WTC11 (cell line): ENCODE results near the gene TMEM120B. TPM values are rescaled to one million over a fixed set of nuclear protein-coding genes. Genes with fewer than 3 reads are reported as not detected.

Source experiments
- ATAC-seq: fragments of 200-7000 bp; cut with Tn5 transposase; 2 replicates; pipeline ENCODE4 v1.10.0; 2021; ENCODE audit warnings: mild to moderate bottlenecking, moderate library complexity
- CTCF ChIA-PET: fragments of 300-600 bp; sonication (Branson Sonifier 250); formaldehyde crosslinking; loops from one replicate; lab custom pipeline; 2021; ENCODE audit warnings: antibody characterized with exemption; lab: Charles Lee
- POLR2A ChIA-PET: fragments of 350-600 bp; sonication (Branson Sonifier 250); formaldehyde crosslinking; loops from one replicate; lab custom pipeline; 2021; ENCODE audit warnings: antibody characterized with exemption; lab: Charles Lee
- DNase-seq: peaks from one replicate; pipeline ENCODE4 v3.0.0; 2021; ENCODE audit warnings: low spot score
- H3K27ac Mint-ChIP-seq: 2 replicates; pipeline ENCODE4 v1.8.0; 2021; ENCODE audit warnings: mixed read lengths
- H3K27me3 Mint-ChIP-seq: 2 replicates; pipeline ENCODE4 v1.8.0; 2021; ENCODE audit warnings: low read depth, mild to moderate bottlenecking, moderate library complexity, mixed read lengths
- H3K36me3 Mint-ChIP-seq: 2 replicates; pipeline ENCODE4 v1.8.0; 2021; ENCODE audit warnings: mixed read lengths
- H3K4me1 Mint-ChIP-seq: 2 replicates; pipeline ENCODE4 v1.8.0; 2022; ENCODE audit warnings: mixed read lengths
- H3K4me3 Mint-ChIP-seq: 2 replicates; pipeline ENCODE4 v1.8.0; 2021; ENCODE audit warnings: mild to moderate bottlenecking, moderate library complexity, mixed read lengths
- H3K9me3 Mint-ChIP-seq: 2 replicates; pipeline ENCODE4 v1.8.0; 2021; ENCODE audit warnings: mixed read lengths
- ATF2 ChIP-seq: sonication (generic); formaldehyde crosslinking; IDR thresholded peaks from 2 replicates; pipeline ENCODE4 v1.8.1; 2022; ENCODE audit warnings: low read depth, missing genetic modification reagents, borderline replicate concordance
- ATF6 ChIP-seq: sonication (generic); formaldehyde crosslinking; IDR thresholded peaks from 2 replicates; pipeline ENCODE4 v1.8.1; 2023; ENCODE audit warnings: mild to moderate bottlenecking, missing genetic modification reagents
- E2F1 ChIP-seq: sonication (generic); formaldehyde crosslinking; IDR thresholded peaks from 2 replicates; pipeline ENCODE4 v1.8.0; 2022; ENCODE audit warnings: mild to moderate bottlenecking, missing genetic modification reagents
- E2F5 ChIP-seq: sonication (generic); formaldehyde crosslinking; IDR thresholded peaks from 2 replicates; pipeline ENCODE4 v1.8.1; 2022; ENCODE audit warnings: mild to moderate bottlenecking, moderate library complexity, missing genetic modification reagents
- ERG ChIP-seq: fragments of 250-450 bp; sonication (Bioruptor Pico); IDR thresholded peaks from 2 replicates; pipeline ENCODE4 v1.8.0; 2021; ENCODE audit warnings: mild to moderate bottlenecking
- ESRRA ChIP-seq: sonication (generic); formaldehyde crosslinking; IDR thresholded peaks from 2 replicates; pipeline ENCODE4 v1.8.1; 2022; ENCODE audit warnings: mild to moderate bottlenecking, missing genetic modification reagents, borderline replicate concordance
- FOXK1 ChIP-seq: sonication (generic); formaldehyde crosslinking; IDR thresholded peaks from 2 replicates; pipeline ENCODE4 v1.8.0; 2022; ENCODE audit warnings: mild to moderate bottlenecking, moderate library complexity, missing genetic modification reagents
- FOXP4 ChIP-seq: sonication (generic); formaldehyde crosslinking; IDR thresholded peaks from 2 replicates; pipeline ENCODE4 v1.8.0; 2022; ENCODE audit warnings: mild to moderate bottlenecking, missing genetic modification reagents
- IRF1 ChIP-seq: sonication (generic); formaldehyde crosslinking; IDR thresholded peaks from 2 replicates; pipeline ENCODE4 v1.8.0; 2023; ENCODE audit warnings: missing genetic modification reagents
- IRF2 ChIP-seq: sonication (generic); formaldehyde crosslinking; IDR thresholded peaks from 2 replicates; pipeline ENCODE4 v1.8.0; 2022; ENCODE audit warnings: low read depth, missing genetic modification reagents, borderline replicate concordance
- JUN ChIP-seq: sonication (generic); formaldehyde crosslinking; IDR thresholded peaks from 2 replicates; pipeline ENCODE4 v1.8.0; 2023; ENCODE audit warnings: mild to moderate bottlenecking, missing genetic modification reagents
- MAX ChIP-seq: sonication (generic); formaldehyde crosslinking; IDR thresholded peaks from 2 replicates; pipeline ENCODE4 v1.8.0; 2022; ENCODE audit warnings: mild to moderate bottlenecking, missing genetic modification reagents
- MYBL2 ChIP-seq: sonication (generic); formaldehyde crosslinking; IDR thresholded peaks from 2 replicates; pipeline ENCODE4 v1.8.1; 2023; ENCODE audit warnings: mild to moderate bottlenecking, moderate library complexity, missing genetic modification reagents
- NFE2L1 ChIP-seq: sonication (generic); formaldehyde crosslinking; IDR thresholded peaks from 2 replicates; pipeline ENCODE4 v1.8.1; 2023; ENCODE audit warnings: missing genetic modification reagents
- NR2C2 ChIP-seq: sonication (generic); formaldehyde crosslinking; IDR thresholded peaks from 2 replicates; pipeline ENCODE4 v1.8.0; 2022; ENCODE audit warnings: mild to moderate bottlenecking, missing genetic modification reagents
- NR3C1 ChIP-seq: sonication (generic); formaldehyde crosslinking; conservative IDR thresholded peaks from 2 replicates; pipeline ENCODE4 v1.8.1; 2023; ENCODE audit warnings: low read depth, mild to moderate bottlenecking, missing genetic modification reagents
- SMAD3 ChIP-seq: sonication (generic); formaldehyde crosslinking; IDR thresholded peaks from 2 replicates; pipeline ENCODE4 v1.8.0; 2022; ENCODE audit warnings: missing genetic modification reagents, mild to moderate bottlenecking, borderline replicate concordance
- USF1 ChIP-seq: sonication (generic); formaldehyde crosslinking; IDR thresholded peaks from 2 replicates; pipeline ENCODE4 v1.8.0; 2022; ENCODE audit warnings: mild to moderate bottlenecking, missing genetic modification reagents
- ZNF263 ChIP-seq: sonication (generic); formaldehyde crosslinking; IDR thresholded peaks from 2 replicates; pipeline ENCODE4 v1.8.1; 2022; ENCODE audit warnings: low read depth, mild to moderate bottlenecking, moderate library complexity, missing genetic modification reagents
- ZNF416 ChIP-seq: fragments of 250-450 bp; sonication (Bioruptor Pico); IDR thresholded peaks from 2 replicates; pipeline ENCODE4 v1.9.0; 2021; ENCODE audit warnings: mild to moderate bottlenecking, inconsistent platforms
- ZNF425 ChIP-seq: fragments of 250-450 bp; sonication (Bioruptor Pico); conservative IDR thresholded peaks from 2 replicates; pipeline ENCODE4 v1.9.0; 2021; ENCODE audit warnings: mild to moderate bottlenecking
- ZNF671 ChIP-seq: fragments of 250-450 bp; sonication (Bioruptor Pico); IDR thresholded peaks from 2 replicates; pipeline ENCODE4 v1.8.0; 2021; ENCODE audit warnings: mild to moderate bottlenecking
- total RNA-seq: library from RNA; stranded (reverse); gene quantifications from 3 replicates; pipeline ENCODE4 v1.2.3, GENCODE V29; 2021

Gene TMEM120B
- total RNA-seq, 1 experiment from 2014 or later = 36.9 TPM

- TF ChIP-seq ATF2 (CRISPR knock-in tag) = no peak
- no peak for TF ChIP-seq NFE2L1 (CRISPR knock-in tag)
- TF ChIP-seq FOXP4 (CRISPR knock-in tag) = no peak
- no peak for TF ChIP-seq ZNF671 (CRISPR knock-in tag)
- no peak for TF ChIP-seq MAX (CRISPR knock-in tag)
- TF ChIP-seq ERG (CRISPR knock-in tag) = no peak
- TF ChIP-seq, all 79 proteins: peak for 0
Observed at GRCh38 chr12:121817648-121818043, 105.1 kb downstream of the TMEM120B start (continued).

- Mint-ChIP-seq H3K27me3 (no peaks in the 10 kb centered on the region), H3K9me3 (no peaks in the 10 kb centered on the region)
- TF ChIP-seq ZNF263 (no peak), ESRRA (CRISPR knock-in tag) (no peak), ZNF416 (no peak), E2F5 (no peak), MYBL2 (CRISPR knock-in tag) (no peak), ATF6 (no peak), IRF1 (CRISPR knock-in tag) (no peak), SMAD3 (CRISPR knock-in tag) (no peak), NR3C1 (no peak), ZNF425 (CRISPR knock-in tag) (no peak), USF1 (no peak), JUN (CRISPR knock-in tag) (no peak), FOXK1 (CRISPR knock-in tag) (no peak), IRF2 (CRISPR knock-in tag) (no peak), NFE2L1 (CRISPR knock-in tag) (no peak), E2F1 (no peak), NR2C2 (CRISPR knock-in tag) (no peak)
- TF ChIP-seq, all 79 proteins: peak for 0
- ATAC-seq (no peak), DNase-seq (no peak)
- Mint-ChIP-seq H3K36me3 (peaks cover 23% of the 10 kb centered on the region), H3K27ac (no peak overlapping the region), H3K4me1 (no peaks in the 10 kb centered on the region), H3K4me3 (no peak overlapping the region)
- CTCF ChIA-PET = interaction anchor here (1.4 kb wide), 1 partner anchor 25 kb away, joined by 5 read pairs; no protein-coding TSS in a partner anchor
- POLR2A ChIA-PET = no interaction called here
Observed at GRCh38 chr12:121819212-121819949, 106.8 kb downstream of the TMEM120B start.
